ENCODE results near the gene TXNRD1. TPM values are rescaled to one million over a fixed set of nuclear protein-coding genes. Genes with fewer than 3 reads are reported as not detected.

TXNRD1 gene
- total RNA-seq, 1 experiment from 2014 or later = 327 TPM

GRCh38 chr12:104182144-104182543 lies 33.4 kb upstream of the TXNRD1 start (continued):
- TF ChIP-seq EZH2phosphoT487 (IDR thresholded peaks at IDR 0.05; ENCODE audit: borderline replicate concordance) (no peak), POLR2A (IDR thresholded peaks at IDR 0.05; ENCODE audit: borderline replicate concordance, extremely low read depth, insufficient read depth, insufficient read length) (no peak), ZBTB33 (IDR thresholded peaks at IDR 0.05; ENCODE audit: extremely low read depth, insufficient replicate concordance, low read length) (no peak), CEBPB (IDR thresholded peaks at IDR 0.05; ENCODE audit: low read depth) (no peak), CBX3 (IDR thresholded peaks at IDR 0.05; ENCODE audit: low read depth) (no peak), EZH2 (IDR thresholded peaks at IDR 0.05) (no peak), YY1 (IDR thresholded peaks at IDR 0.05; ENCODE audit: extremely low read depth, insufficient replicate concordance, low read depth, low read length) (no peak), SIN3A (IDR thresholded peaks at IDR 0.05; ENCODE audit: low read depth) (no peak), MAX (IDR thresholded peaks at IDR 0.05) (no peak), ATF3 (IDR thresholded peaks at IDR 0.05) (no peak), RAD21 (IDR thresholded peaks at IDR 0.05; ENCODE audit: low read depth) (no peak)

GRCh38 chr12:104182621-104183378 lies 32.8 kb upstream of the TXNRD1 start:
- intact Hi-C loops (cut with micrococcal nuclease) = no loop called here
- TF ChIP-seq MAX (IDR thresholded peaks at IDR 0.05) = no peak
- TF ChIP-seq POLR2AphosphoS5 (IDR thresholded peaks at IDR 0.05; ENCODE audit: low read depth, low read length) = no peak
- no peak for TF ChIP-seq ZNF274 (IDR thresholded peaks at IDR 0.05; ENCODE audit: low read depth, low read length)
- no peak for TF ChIP-seq RAD21 (IDR thresholded peaks at IDR 0.05; ENCODE audit: low read depth)
- TF ChIP-seq FOSL1 (IDR thresholded peaks at IDR 0.05; ENCODE audit: low read depth) = no peak
- no peak for TF ChIP-seq TCF7L2 (IDR thresholded peaks at IDR 0.05; ENCODE audit: borderline replicate concordance, extremely low read depth, insufficient read depth, insufficient read length)
- no peak for TF ChIP-seq ELF1 (IDR thresholded peaks at IDR 0.05; ENCODE audit: borderline replicate concordance, low read depth)
- no peak for TF ChIP-seq CTCF (IDR thresholded peaks at IDR 0.05 in 2 of 3, conservative IDR thresholded peaks at IDR 0.05 in 1 of 3; ENCODE audit: borderline replicate concordance in 1 of 3, insufficient read depth in 1 of 3, low read depth in 2 of 3, low read length in 2 of 3)
- no peak for TF ChIP-seq ZBTB33 (IDR thresholded peaks at IDR 0.05; ENCODE audit: extremely low read depth, insufficient replicate concordance, low read length)
- TF ChIP-seq YY1 (IDR thresholded peaks at IDR 0.05; ENCODE audit: extremely low read depth, insufficient replicate concordance, low read depth, low read length) = no peak

More at GRCh38 chr12:104182621-104183378, 32.8 kb upstream of the TXNRD1 start:
- H3K4me3 ChIP-seq (replicated peaks in 1 of 2; ENCODE audit: low read depth in 1 of 2, low read length in 2 of 2) = no peak overlapping the region
- no peak overlapping the region for H2AFZ ChIP-seq (ENCODE audit: low read depth, low read length, poor library complexity, severe bottlenecking)
- BruUV-seq (replicated peaks) = no TSS peak
- CTCF ChIA-PET = no interaction called here
- no peak overlapping the region for H3K27ac ChIP-seq (ENCODE audit: low read depth, low read length)
- H3K36me3 ChIP-seq (ENCODE audit: control insufficient read depth in 1 of 2, insufficient read depth in 2 of 2, low read length in 2 of 2) = no peaks in the 10 kb centered on the region
- no peaks in the 10 kb centered on the region for H3K79me2 ChIP-seq (ENCODE audit: insufficient read depth, low read length)
- POLR2A ChIA-PET = no interaction called here
- H3K9me2 ChIP-seq (ENCODE audit: insufficient read depth) = no peaks in the 10 kb centered on the region
- H3K9me3 ChIP-seq (ENCODE audit: control insufficient read depth in 1 of 2, insufficient read depth in 1 of 2, low read depth in 1 of 2, low read length in 2 of 2) = peaks cover 0 to 4% of the 10 kb centered on the region in 2 experiments; a peak in 1 of 4 replicates
- H3K9ac ChIP-seq (ENCODE audit: low read length) = no peak overlapping the region
- H3K4me1 ChIP-seq (ENCODE audit: control insufficient read depth in 1 of 2, insufficient read depth in 2 of 2, low read length in 2 of 2) = peaks cover 13 to 15% of the 10 kb centered on the region in 2 experiments; a peak in 3 of 4 replicates
- H4K20me1 ChIP-seq (ENCODE audit: insufficient read depth) = no peaks in the 10 kb centered on the region
- no peak for DNase-seq (ENCODE audit: low read depth, low spot score)
- no peak for ATAC-seq
- RAD21 ChIA-PET (ENCODE audit: low non-redundant PET in 1 of 2, low total read pairs in 2 of 2, uncharacterized antibody in 2 of 2, unreplicated experiment in 2 of 2) = no interaction called here
- no peaks in the 10 kb centered on the region for H3K27me3 ChIP-seq (ENCODE audit: insufficient read depth, low read length)
- H3K4me2 ChIP-seq (ENCODE audit: low read length) = no peak overlapping the region
